ENCODE data around the gene SHCBP1L. TPM values are rescaled to one million over a fixed set of nuclear protein-coding genes. Genes with fewer than 3 reads are reported as not detected.

The SHCBP1L gene
- total RNA-seq, 1 experiment from 2014 or later = not detected

- H3K4ac ChIP-seq (ENCODE audit: low read depth, low read length) = no peak overlapping the region
- Mint-ChIP-seq H3K27ac (no peak overlapping the region), H3K4me1 (no peaks in the 10 kb centered on the region), H3K4me3 (no peak overlapping the region), H3K36me3 (ENCODE audit: insufficient read depth in 1 of 3, low read depth in 3 of 3) (peaks cover 0 to 6% (median 0%) of the 10 kb centered on the region in 3 experiments; a peak in 2 of 7 replicates), H3K9me3 (peaks cover 3 to 7% of the 10 kb centered on the region in 2 experiments; a peak in 1 of 5 replicates), H3K27me3 (ENCODE audit: low read depth) (no peaks in the 10 kb centered on the region)
- H3K27me3 ChIP-seq (ENCODE audit: insufficient read depth, low read length) = no peaks in the 10 kb centered on the region
- no peak overlapping the region for H2BK15ac ChIP-seq (ENCODE audit: low read depth, low read length)
- no peaks in the 10 kb centered on the region for H3K79me2 ChIP-seq (ENCODE audit: insufficient read depth, low read length)
- no peak overlapping the region for H3K27ac ChIP-seq (ENCODE audit: insufficient read length, low read depth, low read length)
- H2AK5ac ChIP-seq (ENCODE audit: insufficient read length, low read length) = no peak overlapping the region
- H4K8ac ChIP-seq (replicated peaks; ENCODE audit: insufficient read length, low read depth, low read length) = no peak overlapping the region
- no peak overlapping the region for H3K23ac ChIP-seq (ENCODE audit: insufficient read length, low read depth, low read length)
- DNase-seq = no peak
- no peak overlapping the region for H3K9ac ChIP-seq (ENCODE audit: extremely low read depth, insufficient read length, low read length)
- H3K18ac ChIP-seq (ENCODE audit: insufficient read length, low read depth, low read length) = no peak overlapping the region
- WGBS (ENCODE audit: extremely low coverage, insufficient read length, low lambda C conversion rate) = no CpG with 5 or more reads among the region's 7 CpGs
- H3K4me1 ChIP-seq (ENCODE audit: insufficient read depth, low read length) = no peaks in the 10 kb centered on the region
- no peak overlapping the region for H4K5ac ChIP-seq (ENCODE audit: insufficient read length, low read depth, low read length)
- no peak overlapping the region for H2BK20ac ChIP-seq (ENCODE audit: low read depth, low read length, poor library complexity, severe bottlenecking)
- H4K20me1 ChIP-seq (ENCODE audit: control insufficient read depth, insufficient read depth, insufficient read length) = no peaks in the 10 kb centered on the region
- no peak overlapping the region for H2AFZ ChIP-seq (ENCODE audit: low read length)
- H3K4me2 ChIP-seq (ENCODE audit: insufficient read depth, insufficient read length, low read length) = no peak overlapping the region
- H2BK5ac ChIP-seq (ENCODE audit: insufficient read length, low read length) = no peak overlapping the region
- H3T11ph ChIP-seq (ENCODE audit: low read length) = no peak overlapping the region
- TF ChIP-seq CTCF (conservative IDR thresholded peaks at IDR 0.05) = no peak
- H3K9me3 ChIP-seq (ENCODE audit: control insufficient read depth, low read depth, low read length) = no peaks in the 10 kb centered on the region
- H3K56ac ChIP-seq (ENCODE audit: insufficient read length, low read depth, low read length) = no peak overlapping the region
- no peaks in the 10 kb centered on the region for H3K23me2 ChIP-seq (ENCODE audit: insufficient read length, low read depth, low read length, poor library complexity, severe bottlenecking)
- no peaks in the 10 kb centered on the region for H3K79me1 ChIP-seq (ENCODE audit: insufficient read depth, low read depth, low read length, poor library complexity, severe bottlenecking)
- H2BK120ac ChIP-seq (ENCODE audit: low read depth, low read length, poor library complexity, severe bottlenecking) = no peak overlapping the region
- no peak overlapping the region for H3K14ac ChIP-seq (ENCODE audit: insufficient read depth, low read length)
- no peak overlapping the region for H4K91ac ChIP-seq (ENCODE audit: insufficient read length, low read depth, low read length)
- no peak overlapping the region for H2BK12ac ChIP-seq (ENCODE audit: insufficient read length, low read depth, low read length)
Observed at GRCh38 chr1:182984138-182984537, 31.2 kb upstream of the SHCBP1L start.
